Measurements from ENCODE around the gene RGPD4.

DNA sequence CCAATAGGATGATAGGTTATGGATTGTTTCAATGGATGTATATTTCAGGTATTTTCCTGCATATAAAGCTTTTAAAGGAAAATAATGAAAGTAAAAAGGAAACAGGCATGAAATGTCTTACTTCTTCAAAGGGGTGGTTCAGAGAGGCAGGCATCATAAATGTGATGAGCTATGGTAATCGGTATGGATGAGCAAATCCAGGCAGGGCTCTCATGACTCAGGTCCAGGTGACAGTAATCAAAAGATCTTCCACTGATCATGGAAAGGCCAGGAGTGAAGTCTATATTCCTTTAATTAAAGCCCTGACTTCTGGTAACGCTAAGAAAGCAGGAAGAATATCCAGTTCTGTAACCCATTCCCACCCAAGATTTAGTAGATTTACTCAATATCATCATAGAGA lies 48.7 kb upstream of the RGPD4 start:
- TF ChIP-seq, protein P1, sequence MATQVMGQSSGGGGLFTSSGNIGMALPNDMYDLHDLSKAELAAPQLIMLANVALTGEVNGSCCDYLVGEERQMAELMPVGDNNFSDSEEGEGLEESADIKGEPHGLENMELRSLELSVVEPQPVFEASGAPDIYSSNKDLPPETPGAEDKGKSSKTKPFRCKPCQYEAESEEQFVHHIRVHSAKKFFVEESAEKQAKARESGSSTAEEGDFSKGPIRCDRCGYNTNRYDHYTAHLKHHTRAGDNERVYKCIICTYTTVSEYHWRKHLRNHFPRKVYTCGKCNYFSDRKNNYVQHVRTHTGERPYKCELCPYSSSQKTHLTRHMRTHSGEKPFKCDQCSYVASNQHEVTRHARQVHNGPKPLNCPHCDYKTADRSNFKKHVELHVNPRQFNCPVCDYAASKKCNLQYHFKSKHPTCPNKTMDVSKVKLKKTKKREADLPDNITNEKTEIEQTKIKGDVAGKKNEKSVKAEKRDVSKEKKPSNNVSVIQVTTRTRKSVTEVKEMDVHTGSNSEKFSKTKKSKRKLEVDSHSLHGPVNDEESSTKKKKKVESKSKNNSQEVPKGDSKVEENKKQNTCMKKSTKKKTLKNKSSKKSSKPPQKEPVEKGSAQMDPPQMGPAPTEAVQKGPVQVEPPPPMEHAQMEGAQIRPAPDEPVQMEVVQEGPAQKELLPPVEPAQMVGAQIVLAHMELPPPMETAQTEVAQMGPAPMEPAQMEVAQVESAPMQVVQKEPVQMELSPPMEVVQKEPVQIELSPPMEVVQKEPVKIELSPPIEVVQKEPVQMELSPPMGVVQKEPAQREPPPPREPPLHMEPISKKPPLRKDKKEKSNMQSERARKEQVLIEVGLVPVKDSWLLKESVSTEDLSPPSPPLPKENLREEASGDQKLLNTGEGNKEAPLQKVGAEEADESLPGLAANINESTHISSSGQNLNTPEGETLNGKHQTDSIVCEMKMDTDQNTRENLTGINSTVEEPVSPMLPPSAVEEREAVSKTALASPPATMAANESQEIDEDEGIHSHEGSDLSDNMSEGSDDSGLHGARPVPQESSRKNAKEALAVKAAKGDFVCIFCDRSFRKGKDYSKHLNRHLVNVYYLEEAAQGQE (IDR thresholded peaks at IDR 0.05; ENCODE audit: insufficient read depth in 1 of 2, low read depth in 2 of 2, low read length in 2 of 2): no peak
- TF ChIP-seq POLR2AphosphoS5 (IDR thresholded peaks at IDR 0.05; ENCODE audit: low read depth, low read length) (no peak), TAF1 (IDR thresholded peaks at IDR 0.05; ENCODE audit: borderline replicate concordance, insufficient read depth, low read length) (no peak), SIN3A (IDR thresholded peaks at IDR 0.05; ENCODE audit: borderline replicate concordance, insufficient read depth, low read length) (no peak)
